Measurements from ENCODE around the gene REM2. TPM values are rescaled to one million over a fixed set of nuclear protein-coding genes. Genes with fewer than 3 reads are reported as not detected.

The REM2 gene
- polyA plus RNA-seq, 1 donor (not counting 4 experiments of a cell fraction or from before 2014, with no cell fraction given) = 0.05 TPM

DNA sequence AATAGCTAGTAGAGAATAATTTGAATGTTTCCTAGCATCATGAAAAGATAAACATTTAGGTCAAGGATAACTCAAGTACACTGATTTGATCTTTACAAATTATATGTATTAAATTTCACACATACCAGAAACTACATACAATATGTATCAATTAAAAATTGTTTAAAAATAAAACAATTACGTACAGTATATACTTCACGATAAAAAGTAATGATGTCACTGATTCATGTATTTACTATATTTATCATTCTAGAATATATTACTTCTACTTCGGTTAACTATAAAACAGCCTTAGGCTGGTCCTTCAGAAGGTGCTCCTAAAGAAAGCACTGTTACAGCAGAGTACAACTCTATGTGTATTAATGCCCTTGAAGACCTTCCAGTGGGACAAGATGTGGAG is 24.4 kb downstream of the REM2 start:
- Histone ChIP-seq H3K27ac (ENCODE audit: control insufficient read depth, insufficient read depth, low read length) (no peak overlapping the region), H3K4me1 (ENCODE audit: control insufficient read depth, extremely low read depth, insufficient read depth, low read length) (no peaks in the 10 kb centered on the region), H3K4me3 (ENCODE audit: control insufficient read depth in 2 of 3, extremely low read depth in 1 of 3, insufficient read depth in 2 of 3, low read depth in 1 of 3, low read length in 3 of 3) (no peak overlapping the region), H2AFZ (ENCODE audit: control insufficient read depth, low read length) (no peak overlapping the region), H3K4me2 (ENCODE audit: control insufficient read depth, extremely low read depth, insufficient read depth, low read depth, low read length) (no peak overlapping the region), H3K9me1 (ENCODE audit: control insufficient read depth, extremely low read depth, insufficient read depth, low read length) (no peaks in the 10 kb centered on the region), H4K20me1 (ENCODE audit: control insufficient read depth, extremely low read depth, insufficient read depth, low read length) (no peaks in the 10 kb centered on the region), H3K79me2 (ENCODE audit: control insufficient read depth, insufficient read depth, low read length) (peaks cover 6% of the 10 kb centered on the region), H3K27me3 (ENCODE audit: control insufficient read depth, extremely low read depth, insufficient read depth, low read length) (no peaks in the 10 kb centered on the region), H3K9me3 (ENCODE audit: control insufficient read depth, low read depth, low read length) (no peaks in the 10 kb centered on the region), H3K36me3 (ENCODE audit: control insufficient read depth in 2 of 2, extremely low read depth in 1 of 2, insufficient read depth in 2 of 2, low read length in 2 of 2) (peaks cover 18 to 29% of the 10 kb centered on the region in 2 experiments), H3K9ac (ENCODE audit: control insufficient read depth, extremely low read depth, insufficient read depth, low read length) (no peak overlapping the region)
- DNase-seq (ENCODE audit: low read depth, low spot score) (no peak), FAIRE-seq (no peak)
- dilution Hi-C loops (cut with MboI; ENCODE audit: extremely low pct_ligation_motif_present, low sequenced_read_pairs) = no loop called here
- TF ChIP-seq EZH2 (IDR thresholded peaks at IDR 0.05; ENCODE audit: low read length) (no peak), CTCF (optimal IDR thresholded peaks at IDR 0.05 in 1 of 3, IDR thresholded peaks at IDR 0.05 in 1 of 3, conservative IDR thresholded peaks at IDR 0.05 in 1 of 3; ENCODE audit: extremely low read depth in 1 of 3, insufficient read depth in 2 of 3, low read length in 3 of 3) (no peak)

DNA sequence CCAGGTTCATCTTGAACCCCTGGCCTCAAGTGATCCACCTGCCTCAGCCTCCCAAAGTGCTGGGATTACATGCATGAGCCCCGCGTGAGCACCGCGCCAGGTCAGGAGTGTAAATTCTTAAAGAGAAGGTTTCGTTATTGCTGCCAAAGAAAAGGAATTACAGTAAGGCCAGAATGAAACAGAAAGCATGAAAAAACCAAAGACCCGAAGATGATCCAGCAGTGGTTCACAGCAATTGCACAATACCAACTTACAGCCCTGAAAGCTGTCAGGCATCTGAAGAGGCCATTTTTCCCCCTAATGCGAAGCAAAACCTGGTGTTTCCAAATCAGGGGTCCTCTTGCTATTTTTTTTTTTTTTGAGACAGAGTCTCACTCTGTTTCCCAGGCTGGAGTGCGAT is 25.6 kb downstream of the REM2 start:
- TF ChIP-seq CTCF (optimal IDR thresholded peaks at IDR 0.05 in 1 of 3, IDR thresholded peaks at IDR 0.05 in 1 of 3, conservative IDR thresholded peaks at IDR 0.05 in 1 of 3; ENCODE audit: extremely low read depth in 1 of 3, insufficient read depth in 2 of 3, low read length in 3 of 3) = no peak
- no peak for TF ChIP-seq EZH2 (IDR thresholded peaks at IDR 0.05; ENCODE audit: low read length)
- Histone ChIP-seq H3K27ac (ENCODE audit: control insufficient read depth, insufficient read depth, low read length) (no peak overlapping the region), H3K4me1 (ENCODE audit: control insufficient read depth, extremely low read depth, insufficient read depth, low read length) (no peaks in the 10 kb centered on the region), H3K9ac (ENCODE audit: control insufficient read depth, extremely low read depth, insufficient read depth, low read length) (no peak overlapping the region), H3K9me3 (ENCODE audit: control insufficient read depth, low read depth, low read length) (no peaks in the 10 kb centered on the region), H3K79me2 (ENCODE audit: control insufficient read depth, insufficient read depth, low read length) (peaks cover 9% of the 10 kb centered on the region), H4K20me1 (ENCODE audit: control insufficient read depth, extremely low read depth, insufficient read depth, low read length) (no peaks in the 10 kb centered on the region), H3K4me2 (ENCODE audit: control insufficient read depth, extremely low read depth, insufficient read depth, low read depth, low read length) (no peak overlapping the region), H2AFZ (ENCODE audit: control insufficient read depth, low read length) (no peak overlapping the region), H3K36me3 (ENCODE audit: control insufficient read depth in 2 of 2, extremely low read depth in 1 of 2, insufficient read depth in 2 of 2, low read length in 2 of 2) (peaks cover 18 to 29% of the 10 kb centered on the region in 2 experiments), H3K4me3 (ENCODE audit: control insufficient read depth in 2 of 3, extremely low read depth in 1 of 3, insufficient read depth in 2 of 3, low read depth in 1 of 3, low read length in 3 of 3) (no peak overlapping the region), H3K9me1 (ENCODE audit: control insufficient read depth, extremely low read depth, insufficient read depth, low read length) (no peaks in the 10 kb centered on the region), H3K27me3 (ENCODE audit: control insufficient read depth, extremely low read depth, insufficient read depth, low read length) (no peaks in the 10 kb centered on the region)
- dilution Hi-C loops (cut with MboI; ENCODE audit: extremely low pct_ligation_motif_present, low sequenced_read_pairs) = no loop called here
- no peak for DNase-seq (ENCODE audit: low read depth, low spot score)
- FAIRE-seq = no peak
